NT2/D1 (cell line): ENCODE data around the gene ELFN1.

ENCODE experiments used
- DNase-seq: peaks from one replicate; pipeline ENCODE4 v3.0.0-alpha.2; 2011; ENCODE audit warnings: low read depth, low spot score
- H3K27me3 ChIP-seq: 2 replicates; pipeline ENCODE4 v1.6.0; 2011; ENCODE audit warnings: mild to moderate bottlenecking; ENCODE audit not compliant: insufficient read length, insufficient read depth
- H3K36me3 ChIP-seq: 2 replicates; pipeline ENCODE4 v1.6.1; 2011; ENCODE audit warnings: mild to moderate bottlenecking, low read length, mixed read lengths; ENCODE audit not compliant: insufficient read depth, insufficient read length
- H3K4me1 ChIP-seq: 2 replicates; pipeline ENCODE4 v1.5.1; 2011; ENCODE audit not compliant: insufficient read depth, insufficient read length
- H3K4me3 ChIP-seq: 2 replicates; pipeline ENCODE4 v1.5.1; 2011; ENCODE audit warnings: low read depth; ENCODE audit not compliant: insufficient read length
- H3K9ac ChIP-seq: 2 replicates; pipeline ENCODE4 v1.6.0; 2011; ENCODE audit warnings: low read depth; ENCODE audit not compliant: insufficient read length
- H3K9me3 ChIP-seq: 2 replicates; pipeline ENCODE4 v1.5.1; 2011; ENCODE audit warnings: mild to moderate bottlenecking, low read length; ENCODE audit not compliant: insufficient read depth
- SUZ12 ChIP-seq: IDR thresholded peaks from 2 replicates; pipeline ENCODE4 v1.6.1; 2011; ENCODE audit not compliant: insufficient read length, insufficient read depth; ENCODE audit errors: extremely low read depth
- YY1 ChIP-seq: IDR thresholded peaks from 2 replicates; pipeline ENCODE4 v1.6.1; 2011; ENCODE audit not compliant: insufficient read length, insufficient read depth
- ZNF274 ChIP-seq: IDR thresholded peaks from 2 replicates; pipeline ENCODE4 v1.6.1; 2011; ENCODE audit warnings: mild to moderate bottlenecking, low read depth, low read length

Gene ELFN1

DNA sequence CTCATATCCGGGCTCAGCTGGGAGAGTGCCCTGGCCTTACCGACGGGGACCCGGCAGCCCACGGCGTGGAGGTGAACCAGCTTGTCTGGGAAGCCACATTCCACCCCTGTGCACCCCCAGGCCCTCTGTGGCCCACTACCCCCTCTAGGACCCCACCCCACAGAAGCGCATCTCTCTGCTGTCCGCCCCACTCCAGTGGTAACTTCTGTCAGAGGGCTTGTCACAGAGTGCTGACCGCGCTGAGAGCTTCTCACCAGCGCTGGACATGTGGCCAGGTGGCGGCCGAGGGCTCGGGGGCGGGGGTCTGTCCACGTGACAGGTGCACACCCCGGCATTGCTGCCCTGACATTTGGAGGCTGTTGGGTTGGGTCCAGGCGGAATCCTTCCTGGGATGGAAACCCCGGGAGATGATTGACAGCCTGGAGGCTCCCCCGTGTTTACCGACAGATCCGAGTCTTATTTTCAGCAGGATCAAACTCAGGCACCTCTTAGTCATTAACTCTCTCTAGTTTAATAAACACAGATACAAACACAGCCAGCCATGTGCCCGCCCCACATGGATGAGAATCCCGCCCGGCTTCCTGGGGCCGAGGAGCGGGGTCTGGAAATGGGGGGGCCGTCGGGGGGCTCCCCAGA lies 5.1 kb downstream of the ELFN1 start:
- DNase-seq = no peak
- no peak overlapping the region for H3K4me3 ChIP-seq
- no peaks in the 10 kb centered on the region for H3K9me3 ChIP-seq
- TF ChIP-seq YY1 (no peak), ZNF274 (no peak), SUZ12 (no peak)
- H3K27me3 ChIP-seq = peaks cover 16% of the 10 kb centered on the region
- H3K36me3 ChIP-seq = peaks cover 7% of the 10 kb centered on the region
- no peak overlapping the region for H3K9ac ChIP-seq
- H3K4me1 ChIP-seq = no peaks in the 10 kb centered on the region

DNA sequence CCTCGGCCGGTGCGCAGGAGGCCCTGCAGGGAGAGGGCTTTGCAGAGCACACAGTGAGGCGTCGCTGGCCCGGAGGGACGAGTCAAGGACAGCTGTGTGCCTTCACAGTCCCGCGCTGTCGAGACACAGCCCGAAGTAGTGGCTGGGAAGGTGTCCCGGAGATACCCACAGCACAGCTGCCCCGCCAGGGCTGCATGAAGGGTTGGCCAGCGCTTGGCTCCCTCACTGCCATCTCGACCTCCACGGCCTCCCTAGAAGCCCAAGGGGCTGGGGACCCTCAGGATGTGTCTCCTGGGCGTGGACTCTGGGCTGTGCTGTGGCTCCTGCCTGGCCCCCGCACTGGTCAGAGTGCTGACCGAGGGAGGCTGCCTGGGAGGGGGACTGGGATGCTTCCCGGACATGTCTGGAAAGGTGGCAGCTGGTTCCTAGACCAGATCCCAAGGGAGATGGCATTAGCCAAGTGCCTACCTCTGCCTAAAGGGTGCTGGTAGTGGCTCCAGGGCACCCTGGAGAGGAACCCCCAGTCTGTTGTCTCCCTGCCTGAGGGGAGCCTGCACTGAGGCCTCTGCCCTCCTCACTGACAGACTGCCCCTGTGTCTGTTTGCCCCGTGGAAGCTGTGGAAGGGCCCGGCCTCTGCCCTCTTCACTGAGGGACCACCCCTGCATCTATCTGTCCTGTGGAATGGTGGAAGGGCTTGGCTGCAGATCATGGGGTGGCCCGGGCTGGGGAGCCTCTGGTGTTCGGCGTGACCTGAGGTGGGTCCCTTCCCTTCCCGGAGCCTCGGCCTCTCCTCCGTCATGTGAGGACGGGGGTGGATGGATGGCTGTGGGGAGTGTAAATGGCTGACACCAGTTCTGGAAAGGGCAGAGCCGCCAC lies 5.8 kb downstream of the ELFN1 start:
- Histone ChIP-seq H3K36me3 (peaks cover 7% of the 10 kb centered on the region), H3K4me1 (no peaks in the 10 kb centered on the region)
- TF ChIP-seq SUZ12 = no peak
- no peak for TF ChIP-seq YY1
- TF ChIP-seq ZNF274 = no peak

DNA sequence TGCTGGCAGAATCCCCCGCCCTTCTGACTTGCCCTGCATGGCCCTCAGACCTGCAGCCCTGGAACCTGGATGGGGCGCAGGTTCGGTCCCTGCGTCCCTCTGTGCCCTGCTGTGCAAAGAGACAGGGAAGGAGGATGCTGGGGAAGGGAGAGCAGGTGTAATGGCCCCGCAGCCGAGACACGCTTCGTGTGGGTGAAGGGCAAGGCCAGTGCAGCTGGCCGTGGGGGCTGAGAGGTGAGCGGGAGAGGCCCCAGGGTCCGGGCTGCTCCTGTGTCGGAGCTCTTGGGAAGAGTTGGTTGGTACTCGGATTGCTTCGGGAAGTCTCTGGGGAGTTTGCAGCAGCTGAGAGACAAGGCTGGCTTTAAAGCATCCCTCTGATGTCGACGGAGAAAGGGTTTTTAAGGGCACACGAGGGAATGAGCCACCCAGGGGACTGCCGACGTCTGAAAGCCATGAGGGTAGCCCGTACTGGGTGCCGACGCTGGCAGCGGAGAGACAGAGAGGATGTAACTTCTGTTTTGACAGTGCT lies 6.5 kb downstream of the ELFN1 start:
- no peak for DNase-seq
- no peaks in the 10 kb centered on the region for H3K4me1 ChIP-seq
- TF ChIP-seq ZNF274 (no peak), YY1 (no peak), SUZ12 (no peak)
- H3K9ac ChIP-seq = no peak overlapping the region
- H3K9me3 ChIP-seq = no peaks in the 10 kb centered on the region
- H3K36me3 ChIP-seq = peaks cover 7% of the 10 kb centered on the region
- no peak overlapping the region for H3K4me3 ChIP-seq
- H3K27me3 ChIP-seq = peaks cover 7% of the 10 kb centered on the region

More for the DNA sequence above, 5.8 kb downstream of the ELFN1 start:
- no peak for DNase-seq
- H3K9ac ChIP-seq = no peak overlapping the region
- H3K27me3 ChIP-seq = peaks cover 14% of the 10 kb centered on the region
- no peaks in the 10 kb centered on the region for H3K9me3 ChIP-seq
- H3K4me3 ChIP-seq = no peak overlapping the region

DNA sequence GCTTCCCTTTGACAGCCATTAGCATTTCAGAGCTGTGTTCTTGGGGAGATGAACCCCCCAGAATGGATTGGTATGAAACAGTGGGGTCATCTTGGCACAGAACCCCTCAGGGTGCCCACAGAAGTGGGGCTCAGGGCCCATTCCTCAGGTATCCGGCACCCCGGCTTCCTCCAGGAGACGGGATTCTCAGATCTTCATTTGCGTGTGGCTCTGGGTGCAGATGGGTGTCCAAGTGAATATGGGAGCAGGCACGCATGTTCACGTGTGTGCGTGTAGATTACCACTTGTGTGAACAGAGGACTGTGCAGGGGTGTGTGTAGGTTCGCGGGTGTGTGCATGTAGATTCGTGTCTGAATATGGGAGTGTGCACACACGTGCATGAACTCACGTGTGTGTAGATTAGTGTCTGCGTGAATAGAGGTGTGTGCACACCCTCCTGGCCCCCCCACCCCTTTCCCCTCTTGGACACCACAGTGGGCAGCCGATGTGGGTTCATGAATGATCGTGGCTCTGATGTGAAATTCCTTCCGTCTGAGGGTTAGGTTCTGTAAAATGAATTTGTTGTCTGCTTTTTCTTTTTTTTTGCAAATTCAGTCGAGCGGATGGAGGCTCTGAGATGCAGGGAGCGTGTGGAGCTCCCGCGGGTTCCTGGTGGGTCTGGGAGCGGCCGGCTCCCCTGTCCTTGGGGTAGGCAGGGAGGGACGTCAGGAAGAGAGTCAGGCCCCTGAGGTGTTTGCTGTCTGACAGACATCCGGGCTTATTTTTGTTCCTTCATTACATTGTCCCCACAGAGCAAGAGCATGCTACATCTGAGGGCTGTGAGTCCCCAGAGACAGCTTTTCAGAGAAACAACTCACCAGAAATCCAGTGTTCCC lies 7.4 kb downstream of the ELFN1 start:
- Histone ChIP-seq H3K9me3 (peaks cover 5% of the 10 kb centered on the region), H3K9ac (no peak overlapping the region), H3K36me3 (peaks cover 7% of the 10 kb centered on the region), H3K27me3 (peaks cover under 1% of the 10 kb centered on the region), H3K4me1 (no peaks in the 10 kb centered on the region), H3K4me3 (no peak overlapping the region)
- no peak for TF ChIP-seq SUZ12
- DNase-seq = no peak

DNA sequence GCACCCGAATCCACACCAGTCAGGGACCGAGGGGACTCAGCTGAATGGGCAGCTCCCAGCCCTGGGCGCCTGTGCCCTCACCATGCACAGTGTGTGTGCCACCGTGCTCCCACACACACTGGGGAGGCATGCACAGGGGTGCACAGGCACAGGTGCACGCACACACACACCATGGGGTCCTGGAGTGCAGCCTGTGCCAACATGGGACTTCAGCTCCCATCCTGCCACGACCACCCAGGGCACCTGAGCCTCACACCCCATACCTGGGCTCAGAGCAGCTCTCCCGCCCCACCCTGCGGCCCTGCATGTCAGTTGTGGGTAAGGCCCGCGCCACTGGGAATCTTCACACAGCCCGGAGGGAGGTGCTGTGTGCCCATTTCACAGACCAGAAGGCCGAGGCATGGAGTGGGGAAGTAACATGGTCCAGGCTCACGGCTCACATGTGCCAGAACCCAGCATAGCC lies 8.0 kb downstream of the ELFN1 start:
- Histone ChIP-seq H3K27me3 (no peaks in the 10 kb centered on the region), H3K9ac (no peak overlapping the region), H3K36me3 (peaks cover 7% of the 10 kb centered on the region), H3K9me3 (peaks cover 11% of the 10 kb centered on the region), H3K4me1 (no peaks in the 10 kb centered on the region), H3K4me3 (no peak overlapping the region)
- TF ChIP-seq SUZ12 (no peak), YY1 (no peak)
- no peak for DNase-seq

DNA sequence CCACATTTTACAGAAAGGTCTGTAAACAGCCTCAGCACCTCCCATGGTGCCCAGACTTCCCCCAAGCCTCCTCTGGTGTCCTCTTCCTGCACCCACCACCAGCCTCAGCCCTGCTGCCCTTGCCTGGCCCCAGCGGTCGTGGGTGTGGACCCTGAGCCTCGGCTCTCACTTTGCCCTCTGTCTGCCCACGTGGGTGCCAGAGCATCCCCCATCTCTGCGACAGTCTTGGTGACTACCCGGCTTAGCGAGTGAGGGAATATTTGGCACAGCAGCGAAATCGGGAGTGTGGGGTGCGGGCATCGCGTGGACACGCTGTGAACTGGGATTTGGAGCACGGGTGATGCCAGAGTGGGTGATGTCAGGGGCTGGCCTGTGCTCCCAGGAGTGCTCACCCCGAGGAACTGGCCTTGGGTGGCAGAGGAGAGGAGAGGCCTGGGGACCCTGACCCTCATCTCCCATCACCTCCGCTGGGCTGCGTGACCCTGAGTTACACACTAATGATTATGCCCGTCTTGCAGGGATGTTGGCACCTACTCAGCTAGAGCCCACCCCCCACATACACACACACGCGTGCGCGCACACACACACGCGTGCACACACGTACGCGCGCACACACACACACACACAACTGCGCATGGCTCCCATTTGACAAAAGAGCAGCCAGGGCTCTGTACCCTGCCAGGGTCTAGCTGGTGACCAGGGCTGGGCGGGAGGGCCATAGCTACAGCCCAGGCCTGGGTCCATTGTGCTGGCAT lies 8.7 kb downstream of the ELFN1 start:
- H3K9me3 ChIP-seq = peaks cover 18% of the 10 kb centered on the region
- H3K4me3 ChIP-seq = no peak overlapping the region
- TF ChIP-seq SUZ12 = no peak
- no peak for TF ChIP-seq ZNF274
- TF ChIP-seq YY1 = no peak
- H3K27me3 ChIP-seq = no peaks in the 10 kb centered on the region
- H3K9ac ChIP-seq = no peak overlapping the region
- DNase-seq = no peak
- peaks cover 7% of the 10 kb centered on the region for H3K36me3 ChIP-seq
- no peaks in the 10 kb centered on the region for H3K4me1 ChIP-seq
